ENCODE data around the gene OR6K3.
"Not testable (repeated sequence)": the region's sequence is repeated elsewhere in the genome, so short reads cannot be mapped to it uniquely, and the experiment has no call there.

Gene OR6K3

GRCh38 chr1:158720620-158721019 lies at the start of gene OR6K3:
Gene OR6K3 (minus strand): TSS chr1:158720720. CDS start chr1:158718115, 2,605 bp downstream.
- DNase-seq = no peak

- DNase-seq = no peak
Observed at GRCh38 chr1:158754420-158754819, 33.9 kb upstream of the OR6K3 start, which contains the start of gene OR6K6. Gene OR6K6 (plus strand): TSS chr1:158754720. CDS start chr1:158754888, 168 bp downstream.

- no peak for DNase-seq
Observed at GRCh38 chr1:158752155-158752712, 31.7 kb upstream of the OR6K3 start.

- DNase-seq = no peak
Observed at GRCh38 chr1:158735848-158736247, 15.3 kb upstream of the OR6K3 start.

GRCh38 chr1:158732524-158732923 lies 12.0 kb upstream of the OR6K3 start:
- DNase-seq = no peak

- no peak for DNase-seq
Observed at GRCh38 chr1:158731707-158732106, 11.2 kb upstream of the OR6K3 start.

GRCh38 chr1:158730453-158730852 lies 9.9 kb upstream of the OR6K3 start:
- no peak for DNase-seq

- DNase-seq = no peak
Observed at GRCh38 chr1:158728510-158729225, 8.1 kb upstream of the OR6K3 start.

GRCh38 chr1:158724442-158724841 lies 3.9 kb upstream of the OR6K3 start:
- no peak for DNase-seq

GRCh38 chr1:158719664-158720063 lies 856 bp downstream of the OR6K3 start:
- no peak for DNase-seq

GRCh38 chr1:158717344-158717743 lies 3.2 kb downstream of the OR6K3 start:
- DNase-seq = no peak

- no peak for DNase-seq
Observed at GRCh38 chr1:158716335-158716734, 4.2 kb downstream of the OR6K3 start.

- no peak for DNase-seq
Observed at GRCh38 chr1:158714754-158715153, 5.8 kb downstream of the OR6K3 start.

- no peak for DNase-seq
Observed at GRCh38 chr1:158711098-158711497, 9.4 kb downstream of the OR6K3 start.

GRCh38 chr1:158706096-158706495 lies 14.4 kb downstream of the OR6K3 start:
- DNase-seq = no peak

GRCh38 chr1:158700552-158700951 lies 20.0 kb downstream of the OR6K3 start, which contains the start of gene OR6K2:
Gene OR6K2 (minus strand): TSS chr1:158700652. CDS start chr1:158700652, 0 bp downstream.
- no peak for DNase-seq

- DNase-seq = no peak
Observed at GRCh38 chr1:158694596-158694995, 25.9 kb downstream of the OR6K3 start.

- no peak for DNase-seq
Observed at GRCh38 chr1:158692356-158692755, 28.2 kb downstream of the OR6K3 start.

GRCh38 chr1:158691907-158692306 lies 28.6 kb downstream of the OR6K3 start:
- no peak for DNase-seq

- not testable (repeated sequence) for DNase-seq
Observed at GRCh38 chr1:158691149-158691548, 29.4 kb downstream of the OR6K3 start.

GRCh38 chr1:158689875-158690274 lies 30.6 kb downstream of the OR6K3 start:
- no peak for DNase-seq

GRCh38 chr1:158689110-158689509 lies 31.4 kb downstream of the OR6K3 start:
- DNase-seq = no peak

GRCh38 chr1:158688343-158688742 lies 32.2 kb downstream of the OR6K3 start:
- DNase-seq = not testable (repeated sequence)

- no peak for DNase-seq
Observed at GRCh38 chr1:158687037-158687436, 33.5 kb downstream of the OR6K3 start.

Measured in stimulated activated CD4-positive, alpha-beta T cell treated with anti-CD3 and anti-CD28 coated beads, Interleukin-2, amount 100 ng/mL, for 24 hours (primary cell).